Measurements from ENCODE around the gene PLA2G4C. TPM values are rescaled to one million over a fixed set of nuclear protein-coding genes. Genes with fewer than 3 reads are reported as not detected.

The PLA2G4C gene
- total RNA-seq, 3 donors from 2014 or later (not counting 1 experiment from before 2014, with no cell fraction given): 0.86 to 5.1 (median 4.6) TPM

GRCh38 chr19:48117515-48118130 lies 7.0 kb upstream of the PLA2G4C start:
- H3K4me1 ChIP-seq (ENCODE audit: control insufficient read depth, insufficient read depth, low read length): peaks cover 13% of the 10 kb centered on the region
- Mint-ChIP-seq H3K27ac (peak overlapping the region; percentile 17 to 81), H3K4me3 (no peak overlapping the region), H3K27me3 (ENCODE audit: low read depth in 2 of 2) (no peaks in the 10 kb centered on the region), H3K4me1 (peaks cover 0 to 15% of the 10 kb centered on the region in 2 donors), H3K9me3 (no peaks in the 10 kb centered on the region), H3K36me3 (no peaks in the 10 kb centered on the region)
- no peaks in the 10 kb centered on the region for H3K9me3 ChIP-seq (ENCODE audit: control insufficient read depth, insufficient read depth, low read length)
- WGBS (ENCODE audit: insufficient coverage): 92% methylated on average over 9 of the region's 12 CpGs
- H3K27me3 ChIP-seq (ENCODE audit: control insufficient read depth, insufficient read depth, low read length): no peaks in the 10 kb centered on the region
- intact Hi-C loops (cut with micrococcal nuclease): no loop called here
- no peak overlapping the region for H3K4me3 ChIP-seq (ENCODE audit: low read length)
- no peak for DNase-seq
- H3K27ac ChIP-seq (ENCODE audit: low read length): no peak overlapping the region
- ATAC-seq: no peak
- peaks cover 8% of the 10 kb centered on the region for H3K36me3 ChIP-seq (ENCODE audit: control insufficient read depth, insufficient read depth, low read length)
- TF ChIP-seq, protein P1, sequence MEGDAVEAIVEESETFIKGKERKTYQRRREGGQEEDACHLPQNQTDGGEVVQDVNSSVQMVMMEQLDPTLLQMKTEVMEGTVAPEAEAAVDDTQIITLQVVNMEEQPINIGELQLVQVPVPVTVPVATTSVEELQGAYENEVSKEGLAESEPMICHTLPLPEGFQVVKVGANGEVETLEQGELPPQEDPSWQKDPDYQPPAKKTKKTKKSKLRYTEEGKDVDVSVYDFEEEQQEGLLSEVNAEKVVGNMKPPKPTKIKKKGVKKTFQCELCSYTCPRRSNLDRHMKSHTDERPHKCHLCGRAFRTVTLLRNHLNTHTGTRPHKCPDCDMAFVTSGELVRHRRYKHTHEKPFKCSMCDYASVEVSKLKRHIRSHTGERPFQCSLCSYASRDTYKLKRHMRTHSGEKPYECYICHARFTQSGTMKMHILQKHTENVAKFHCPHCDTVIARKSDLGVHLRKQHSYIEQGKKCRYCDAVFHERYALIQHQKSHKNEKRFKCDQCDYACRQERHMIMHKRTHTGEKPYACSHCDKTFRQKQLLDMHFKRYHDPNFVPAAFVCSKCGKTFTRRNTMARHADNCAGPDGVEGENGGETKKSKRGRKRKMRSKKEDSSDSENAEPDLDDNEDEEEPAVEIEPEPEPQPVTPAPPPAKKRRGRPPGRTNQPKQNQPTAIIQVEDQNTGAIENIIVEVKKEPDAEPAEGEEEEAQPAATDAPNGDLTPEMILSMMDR (IDR thresholded peaks at IDR 0.05): no peak

DNA sequence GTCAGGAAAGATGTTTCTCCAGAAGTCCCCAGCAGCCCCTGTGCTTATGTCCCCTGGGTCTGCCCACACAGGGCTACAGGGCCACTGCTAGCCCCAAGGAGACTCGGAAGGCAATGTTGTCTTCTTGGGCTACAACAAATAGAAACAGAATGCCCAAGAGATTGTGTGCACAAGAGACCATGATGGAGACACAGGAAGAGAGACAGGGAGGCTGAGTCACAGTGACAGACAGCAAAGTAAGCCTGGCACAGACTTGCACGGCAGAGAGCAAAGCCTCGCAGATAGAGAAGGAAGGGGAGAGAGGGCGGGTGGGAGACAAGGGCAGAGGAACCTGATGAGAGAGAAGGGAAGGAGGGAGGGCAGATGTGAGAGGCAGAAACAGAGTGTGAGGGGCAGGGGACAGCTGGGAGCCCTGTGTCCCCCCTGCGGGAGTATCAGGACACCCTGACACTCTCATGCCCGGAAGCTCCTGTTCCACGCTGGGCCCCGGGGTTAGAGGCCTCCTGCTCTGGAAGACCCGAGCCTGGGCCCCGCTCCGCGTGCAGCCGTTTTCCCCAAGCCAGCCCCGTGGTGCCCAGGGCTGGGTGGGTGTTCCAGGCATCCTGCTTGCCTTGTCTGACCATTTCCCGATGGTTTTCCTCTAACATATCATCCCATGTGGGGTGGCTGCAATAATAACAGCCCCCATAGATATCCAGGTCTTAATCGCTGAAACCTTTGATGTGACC lies 2.7 kb upstream of the PLA2G4C start:
- intact Hi-C loops (cut with micrococcal nuclease): no loop called here
- peaks cover 7% of the 10 kb centered on the region for H3K36me3 ChIP-seq (ENCODE audit: control insufficient read depth, insufficient read depth, low read length)
- no peak overlapping the region for H3K4me3 Mint-ChIP-seq
- H3K27me3 Mint-ChIP-seq (ENCODE audit: low read depth in 2 of 2): no peaks in the 10 kb centered on the region
- peaks cover 19% of the 10 kb centered on the region for H3K4me1 ChIP-seq (ENCODE audit: control insufficient read depth, insufficient read depth, low read length)
- DNase-seq (no peak), ATAC-seq (no peak)
- H3K27ac Mint-ChIP-seq: peak overlapping the region in 1 of 2 donors; percentile 79
- no peaks in the 10 kb centered on the region for H3K36me3 Mint-ChIP-seq
- no peaks in the 10 kb centered on the region for H3K9me3 ChIP-seq (ENCODE audit: control insufficient read depth, insufficient read depth, low read length)
- TF ChIP-seq, protein P1 (IDR thresholded peaks at IDR 0.05): no peak
- H3K4me3 ChIP-seq (ENCODE audit: low read length): no peak overlapping the region
- WGBS (ENCODE audit: insufficient coverage): 93% methylated on average over 16 of the region's 16 CpGs
- H3K27ac ChIP-seq (ENCODE audit: low read length): no peak overlapping the region
- no peaks in the 10 kb centered on the region for H3K27me3 ChIP-seq (ENCODE audit: control insufficient read depth, insufficient read depth, low read length)
- H3K4me1 Mint-ChIP-seq: peaks cover 0 to 12% of the 10 kb centered on the region in 2 donors
- H3K9me3 Mint-ChIP-seq: no peaks in the 10 kb centered on the region

- H3K27me3 Mint-ChIP-seq (ENCODE audit: low read depth in 2 of 2): peaks cover 0 to 3% of the 10 kb centered on the region in 2 donors
- Histone ChIP-seq H3K27me3 (ENCODE audit: control insufficient read depth, insufficient read depth, low read length) (no peaks in the 10 kb centered on the region), H3K27ac (ENCODE audit: low read length) (no peak overlapping the region), H3K4me3 (ENCODE audit: low read length) (no peak overlapping the region), H3K9me3 (ENCODE audit: control insufficient read depth, insufficient read depth, low read length) (no peaks in the 10 kb centered on the region), H3K36me3 (ENCODE audit: control insufficient read depth, insufficient read depth, low read length) (peaks cover 5% of the 10 kb centered on the region), H3K4me1 (ENCODE audit: control insufficient read depth, insufficient read depth, low read length) (peaks cover 20% of the 10 kb centered on the region)
- peaks cover 0 to 4% of the 10 kb centered on the region in 2 donors for H3K4me1 Mint-ChIP-seq
- intact Hi-C loops (cut with micrococcal nuclease): no loop called here
- DNase-seq (no peak), ATAC-seq (no peak)
- no peaks in the 10 kb centered on the region for H3K36me3 Mint-ChIP-seq
- TF ChIP-seq, protein P1 (IDR thresholded peaks at IDR 0.05): no peak
- peak overlapping the region in 1 of 2 donors; percentile 85 for H3K27ac Mint-ChIP-seq
- no peaks in the 10 kb centered on the region for H3K9me3 Mint-ChIP-seq
- H3K4me3 Mint-ChIP-seq: no peak overlapping the region
- 91% methylated on average over 5 of the region's 7 CpGs for WGBS (ENCODE audit: insufficient coverage)
Measured at GRCh38 chr19:48111280-48111679, 663 bp upstream of the PLA2G4C start.
